Left ventricle myocardium inferior (tissue), 1 donor: Measurements from ENCODE around the gene RNF180. TPM values are rescaled to one million over a fixed set of nuclear protein-coding genes. Genes with fewer than 3 reads are reported as not detected.

Experiments used
- DNase-seq: peaks from one replicate; pipeline ENCODE4 v3.0.0-alpha.2; 2020
- H3K27ac ChIP-seq: fragments of 200-600 bp; replicated peaks from 2 replicates; pipeline ENCODE4 v1.8.0; 2021
- H3K27me3 ChIP-seq: fragments of 200-600 bp; 2 replicates; pipeline ENCODE4 v1.8.0; 2021; ENCODE audit warnings: low read depth
- H3K36me3 ChIP-seq: fragments of 200-600 bp; 2 replicates; pipeline ENCODE4 v1.8.0; 2021
- H3K4me1 ChIP-seq: fragments of 200-600 bp; 2 replicates; pipeline ENCODE4 v1.8.0; 2021
- H3K4me3 ChIP-seq: fragments of 200-600 bp; 2 replicates; pipeline ENCODE4 v1.8.0; 2021; ENCODE audit warnings: mild to moderate bottlenecking, moderate library complexity
- H3K9me3 ChIP-seq: fragments of 200-600 bp; replicated peaks from 2 replicates; pipeline ENCODE4 v1.8.0; 2021
- intact Hi-C: fragments of 100-400 bp; cut with micrococcal nuclease; formaldehyde crosslinking; loops from one replicate; pipeline ENCODE4 v1.11.0; 2022
- long read RNA-seq: library from polyadenylated mRNA; unstranded; transcript quantifications from one replicate; pipeline ENCODE4 v2.0.0, GENCODE V29; 2021
- total RNA-seq: library from RNA; stranded (reverse); fragmentation: NEBNext Ultra II Directional; extraction: Animal tissue kit (Norgen Biotek cat#: 25700); gene quantifications from one replicate; pipeline ENCODE4 v1.2.1, GENCODE V29; 2021
- TF ChIP-seq, protein P1 (sequence below): fragments of 200-600 bp; IDR thresholded peaks from 2 replicates; pipeline ENCODE4 v1.8.0; 2021; ENCODE audit warnings: antibody characterized with exemption, mild to moderate bottlenecking, borderline replicate concordance
- donor health status: DM: no; HTN: yes; CAD: no; lungs with severe emphysema.

The RNF180 gene, protein sequence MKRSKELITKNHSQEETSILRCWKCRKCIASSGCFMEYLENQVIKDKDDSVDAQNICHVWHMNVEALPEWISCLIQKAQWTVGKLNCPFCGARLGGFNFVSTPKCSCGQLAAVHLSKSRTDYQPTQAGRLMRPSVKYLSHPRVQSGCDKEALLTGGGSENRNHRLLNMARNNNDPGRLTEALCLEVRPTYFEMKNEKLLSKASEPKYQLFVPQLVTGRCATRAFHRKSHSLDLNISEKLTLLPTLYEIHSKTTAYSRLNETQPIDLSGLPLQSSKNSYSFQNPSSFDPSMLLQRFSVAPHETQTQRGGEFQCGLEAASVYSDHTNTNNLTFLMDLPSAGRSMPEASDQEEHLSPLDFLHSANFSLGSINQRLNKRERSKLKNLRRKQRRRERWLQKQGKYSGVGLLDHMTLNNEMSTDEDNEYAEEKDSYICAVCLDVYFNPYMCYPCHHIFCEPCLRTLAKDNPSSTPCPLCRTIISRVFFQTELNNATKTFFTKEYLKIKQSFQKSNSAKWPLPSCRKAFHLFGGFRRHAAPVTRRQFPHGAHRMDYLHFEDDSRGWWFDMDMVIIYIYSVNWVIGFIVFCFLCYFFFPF
- total RNA-seq: 12.9 TPM
- long read RNA-seq, full-length matches to known transcripts: 3 of 17 reads
- long read RNA-seq, partial matches to known transcripts: 8 of 17 reads
- long read RNA-seq, other reads (novel, unspliced or antisense): 6 of 17 reads

DNA sequence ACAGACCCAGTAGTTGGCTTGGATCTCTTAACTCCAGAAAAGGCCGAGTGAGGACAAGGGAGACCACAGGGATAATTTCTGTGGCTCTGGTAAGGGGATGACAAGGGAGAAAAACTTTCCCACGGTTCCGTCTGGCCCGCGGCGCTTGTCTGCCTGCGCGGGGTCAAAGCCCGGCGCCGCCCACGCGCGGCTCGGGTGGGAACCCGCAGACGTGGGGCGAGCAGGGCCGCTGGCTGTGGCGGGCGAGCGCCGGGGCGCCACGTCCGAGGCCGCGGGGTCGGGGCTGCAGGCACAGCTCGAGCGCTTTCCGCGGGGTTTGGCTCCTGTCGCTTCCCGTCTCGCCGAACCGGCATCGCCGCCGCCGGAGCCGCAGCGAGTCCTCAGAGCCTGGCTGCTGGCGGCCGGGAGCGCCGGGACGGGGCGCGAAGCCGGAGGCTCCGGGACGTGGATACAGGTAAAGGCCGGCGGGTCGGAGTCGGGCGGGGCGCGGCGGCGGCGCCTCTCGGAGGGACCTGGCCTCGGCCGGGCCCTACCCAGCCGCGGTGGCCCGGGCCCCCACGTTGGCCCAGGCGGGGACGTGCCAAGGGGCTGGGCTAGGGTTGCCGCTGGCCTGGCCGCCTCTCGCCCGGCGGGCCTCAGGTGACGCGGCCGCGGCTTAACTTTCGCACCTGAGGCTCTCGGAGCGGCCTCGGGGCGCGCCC lies at the start of gene RNF180:
Gene RNF180 (plus strand): TSS at position 344 of the 701 bp plus-strand sequence. CDS start 34,965 bp downstream, outside the sequence.
- intact Hi-C loops: no loop called here
- Histone ChIP-seq H3K9me3 (no peaks in the 10 kb centered on the region), H3K27me3 (no peaks in the 10 kb centered on the region), H3K36me3 (no peaks in the 10 kb centered on the region), H3K4me3 (peak within 1 kb of the TSS; percentile 75), H3K27ac (peak within 1 kb of the TSS; percentile 88), H3K4me1 (peaks cover 55% of the 10 kb centered on the region)
- DNase-seq: peak; percentile 56
- TF ChIP-seq, protein P1, sequence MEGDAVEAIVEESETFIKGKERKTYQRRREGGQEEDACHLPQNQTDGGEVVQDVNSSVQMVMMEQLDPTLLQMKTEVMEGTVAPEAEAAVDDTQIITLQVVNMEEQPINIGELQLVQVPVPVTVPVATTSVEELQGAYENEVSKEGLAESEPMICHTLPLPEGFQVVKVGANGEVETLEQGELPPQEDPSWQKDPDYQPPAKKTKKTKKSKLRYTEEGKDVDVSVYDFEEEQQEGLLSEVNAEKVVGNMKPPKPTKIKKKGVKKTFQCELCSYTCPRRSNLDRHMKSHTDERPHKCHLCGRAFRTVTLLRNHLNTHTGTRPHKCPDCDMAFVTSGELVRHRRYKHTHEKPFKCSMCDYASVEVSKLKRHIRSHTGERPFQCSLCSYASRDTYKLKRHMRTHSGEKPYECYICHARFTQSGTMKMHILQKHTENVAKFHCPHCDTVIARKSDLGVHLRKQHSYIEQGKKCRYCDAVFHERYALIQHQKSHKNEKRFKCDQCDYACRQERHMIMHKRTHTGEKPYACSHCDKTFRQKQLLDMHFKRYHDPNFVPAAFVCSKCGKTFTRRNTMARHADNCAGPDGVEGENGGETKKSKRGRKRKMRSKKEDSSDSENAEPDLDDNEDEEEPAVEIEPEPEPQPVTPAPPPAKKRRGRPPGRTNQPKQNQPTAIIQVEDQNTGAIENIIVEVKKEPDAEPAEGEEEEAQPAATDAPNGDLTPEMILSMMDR: no peak

DNA sequence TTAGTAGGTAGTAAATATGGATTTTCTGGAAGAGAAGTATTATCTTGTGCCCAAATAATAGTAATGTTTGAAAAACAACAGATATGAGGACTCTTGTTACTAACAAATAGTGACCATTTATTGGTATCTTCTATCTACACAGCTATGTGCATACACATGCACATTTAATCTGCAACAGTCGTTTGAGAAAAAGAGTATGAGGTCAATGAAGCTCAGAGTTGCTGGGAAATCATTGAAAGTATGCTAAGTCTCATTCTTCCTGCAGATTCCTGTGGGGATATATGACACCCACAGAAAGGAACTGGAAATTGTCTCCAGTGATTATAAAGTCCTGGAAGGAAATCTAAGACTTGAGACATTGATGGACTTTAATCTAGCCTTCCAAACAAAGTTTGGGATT lies 40.1 kb upstream of the RNF180 start:
- intact Hi-C loops: no loop called here
- Histone ChIP-seq H3K27me3 (no peaks in the 10 kb centered on the region), H3K4me1 (no peaks in the 10 kb centered on the region), H3K4me3 (no peak overlapping the region), H3K27ac (no peak overlapping the region), H3K9me3 (no peaks in the 10 kb centered on the region), H3K36me3 (no peaks in the 10 kb centered on the region)
- no peak for DNase-seq
- TF ChIP-seq, protein P1: no peak

DNA sequence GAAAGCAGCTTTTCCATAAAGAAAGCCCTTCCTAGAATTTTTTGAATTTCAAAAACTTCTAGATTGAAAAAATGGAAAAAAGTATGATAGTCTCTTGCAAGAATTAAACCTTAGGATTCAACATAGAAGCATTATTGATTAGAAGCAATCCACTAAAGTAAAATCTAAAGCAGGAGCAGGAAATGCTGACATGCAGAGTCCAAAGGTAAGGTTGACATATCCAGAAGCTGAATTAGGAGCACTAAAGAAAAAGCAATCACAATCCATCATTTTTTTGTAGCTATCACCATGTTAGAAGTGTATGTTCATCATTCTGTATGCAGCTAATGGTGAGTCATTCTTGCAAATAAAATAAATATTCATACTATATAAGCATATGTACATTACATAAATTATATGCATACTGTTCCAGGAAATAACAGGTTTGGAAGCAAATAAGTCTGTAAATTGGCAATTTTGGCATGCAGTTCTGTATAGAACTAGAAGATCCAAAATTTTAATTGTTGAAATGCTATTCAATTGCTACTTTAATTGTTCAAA lies 39.4 kb upstream of the RNF180 start:
- TF ChIP-seq, protein P1: no peak
- Histone ChIP-seq H3K36me3 (no peaks in the 10 kb centered on the region), H3K4me3 (no peak overlapping the region), H3K4me1 (no peaks in the 10 kb centered on the region), H3K27me3 (no peaks in the 10 kb centered on the region), H3K9me3 (no peaks in the 10 kb centered on the region), H3K27ac (no peak overlapping the region)
- DNase-seq: no peak
- intact Hi-C loops: no loop called here

DNA sequence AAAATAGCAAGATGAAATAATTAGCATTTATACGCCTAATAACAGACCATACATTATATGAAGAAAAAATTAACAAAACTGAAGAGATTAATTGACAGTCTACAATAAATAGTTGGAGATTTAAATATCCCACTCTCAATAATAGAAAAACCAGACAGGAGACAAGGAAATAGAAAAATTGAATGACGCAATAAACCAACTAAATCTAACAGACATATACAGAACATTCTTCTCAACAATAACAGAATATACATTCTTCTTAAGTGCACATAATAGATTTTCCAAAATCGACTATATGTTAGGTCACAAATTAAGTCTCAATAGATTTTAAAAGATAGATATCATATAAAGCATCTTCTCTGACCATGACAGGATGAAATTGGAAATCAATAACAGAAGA lies 25.6 kb upstream of the RNF180 start:
- Histone ChIP-seq H3K9me3 (peaks cover 8% of the 10 kb centered on the region), H3K27me3 (no peaks in the 10 kb centered on the region), H3K27ac (no peak overlapping the region), H3K4me1 (peaks cover 13% of the 10 kb centered on the region), H3K4me3 (no peak overlapping the region), H3K36me3 (no peaks in the 10 kb centered on the region)
- TF ChIP-seq, protein P1: no peak
- intact Hi-C loops: no loop called here
- DNase-seq: no peak

DNA sequence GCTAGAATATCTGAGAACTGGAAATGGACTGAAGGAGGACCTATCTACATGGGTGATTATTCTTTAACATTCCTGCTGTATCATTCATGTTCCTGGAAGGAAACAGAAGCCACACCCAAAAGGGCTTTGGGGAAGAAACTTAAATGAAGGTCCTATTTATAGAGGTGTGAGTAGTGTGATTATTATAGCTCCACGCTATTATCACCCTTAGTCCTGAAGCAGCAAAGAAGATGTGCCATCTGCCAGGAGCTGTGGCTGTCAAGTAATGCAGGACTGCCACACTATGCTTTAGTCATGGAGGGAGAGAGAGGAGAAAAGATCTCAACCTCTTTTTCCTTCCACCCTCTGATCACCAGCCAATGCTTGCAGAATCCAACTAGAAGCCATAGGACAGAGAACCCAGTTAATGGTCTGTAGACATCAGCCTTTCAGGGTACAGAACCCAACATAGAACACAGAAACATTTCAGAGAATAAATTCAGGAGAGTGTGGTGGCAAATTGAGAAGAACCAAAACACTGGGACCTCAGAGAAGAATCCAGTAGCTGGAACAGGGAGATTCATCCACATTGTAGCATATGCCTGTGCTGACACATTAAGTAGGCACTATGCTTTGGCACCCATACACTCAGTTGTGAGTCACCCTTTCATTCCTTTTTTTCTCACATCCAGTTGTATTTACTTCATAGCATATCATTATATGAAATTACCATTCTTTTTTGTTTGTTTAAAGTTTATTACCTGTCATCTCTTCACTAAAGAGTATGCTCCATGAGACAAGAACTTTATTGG lies 21.0 kb upstream of the RNF180 start:
- peaks cover 20% of the 10 kb centered on the region for H3K4me1 ChIP-seq
- H3K27me3 ChIP-seq: no peaks in the 10 kb centered on the region
- no peaks in the 10 kb centered on the region for H3K36me3 ChIP-seq
- intact Hi-C loops: loop anchor here (5.0 kb wide), 1 partner anchor 63 kb away; no protein-coding TSS in a partner anchor
- TF ChIP-seq, protein P1: no peak
- no peak overlapping the region for H3K27ac ChIP-seq
- no peak for DNase-seq
- H3K4me3 ChIP-seq: no peak overlapping the region
- H3K9me3 ChIP-seq: no peaks in the 10 kb centered on the region
